Mononuclear cell (primary cell): ENCODE measurements around the gene CELF5. TPM values are rescaled to one million over a fixed set of nuclear protein-coding genes. Genes with fewer than 3 reads are reported as not detected.

Experiments
- H3K27me3 ChIP-seq: 2 replicates; pipeline ENCODE4 v1.6.0; 2011; ENCODE audit warnings: low read length, control low read depth; ENCODE audit not compliant: insufficient read depth
- H3K4me1 ChIP-seq: 2 replicates; pipeline ENCODE4 v1.5.1; 2011; ENCODE audit warnings: mild to moderate bottlenecking, low read length, control low read depth; ENCODE audit not compliant: insufficient read depth
- H3K4me3 ChIP-seq: 2 replicates; pipeline ENCODE4 v1.5.1; 2011; ENCODE audit warnings: mild to moderate bottlenecking, low read length, moderate library complexity
- H3K9me3 ChIP-seq: 2 replicates; pipeline ENCODE4 v1.5.1; 2011; ENCODE audit warnings: low read depth, mild to moderate bottlenecking, control low read depth, low read length
- total RNA-seq: library from RNA; depleted of rRNA; stranded (reverse); fragments of >200 nt; gene quantifications from one replicate; pipeline ENCODE4 v1.2.3, GENCODE V29; 2012

Gene CELF5
- total RNA-seq, 1 donor: not detected

- no peaks in the 10 kb centered on the region for H3K9me3 ChIP-seq
- no peaks in the 10 kb centered on the region for H3K27me3 ChIP-seq
- no peaks in the 10 kb centered on the region for H3K4me1 ChIP-seq
- no peak overlapping the region for H3K4me3 ChIP-seq
Observed at GRCh38 chr19:3239367-3239766, 14.9 kb downstream of the CELF5 start.

GRCh38 chr19:3243819-3244700, 19.6 kb downstream of the CELF5 start:
- Histone ChIP-seq H3K4me1 (no peaks in the 10 kb centered on the region), H3K9me3 (no peaks in the 10 kb centered on the region), H3K27me3 (no peaks in the 10 kb centered on the region), H3K4me3 (no peak overlapping the region)

GRCh38 chr19:3245050-3245449, 20.6 kb downstream of the CELF5 start:
- H3K4me1 ChIP-seq: no peaks in the 10 kb centered on the region
- H3K4me3 ChIP-seq: no peak overlapping the region
- H3K9me3 ChIP-seq: no peaks in the 10 kb centered on the region
- H3K27me3 ChIP-seq: no peaks in the 10 kb centered on the region

GRCh38 chr19:3248728-3249326, 24.4 kb downstream of the CELF5 start:
- Histone ChIP-seq H3K4me3 (no peak overlapping the region), H3K9me3 (no peaks in the 10 kb centered on the region), H3K27me3 (no peaks in the 10 kb centered on the region), H3K4me1 (no peaks in the 10 kb centered on the region)

- H3K4me1 ChIP-seq: no peaks in the 10 kb centered on the region
- no peak overlapping the region for H3K4me3 ChIP-seq
- H3K9me3 ChIP-seq: no peaks in the 10 kb centered on the region
- H3K27me3 ChIP-seq: no peaks in the 10 kb centered on the region
Observed at GRCh38 chr19:3249408-3249807, 24.9 kb downstream of the CELF5 start.

GRCh38 chr19:3250675-3251074, 26.2 kb downstream of the CELF5 start:
- Histone ChIP-seq H3K27me3 (no peaks in the 10 kb centered on the region), H3K9me3 (no peaks in the 10 kb centered on the region), H3K4me3 (no peak overlapping the region), H3K4me1 (no peaks in the 10 kb centered on the region)

- H3K9me3 ChIP-seq: no peaks in the 10 kb centered on the region
- no peak overlapping the region for H3K4me3 ChIP-seq
- H3K4me1 ChIP-seq: no peaks in the 10 kb centered on the region
- H3K27me3 ChIP-seq: no peaks in the 10 kb centered on the region
Observed at GRCh38 chr19:3251229-3251628, 26.8 kb downstream of the CELF5 start.

- Histone ChIP-seq H3K4me3 (no peak overlapping the region), H3K9me3 (no peaks in the 10 kb centered on the region), H3K4me1 (no peaks in the 10 kb centered on the region), H3K27me3 (no peaks in the 10 kb centered on the region)
Observed at GRCh38 chr19:3252650-3253049, 28.2 kb downstream of the CELF5 start.

GRCh38 chr19:3253270-3253669, 28.8 kb downstream of the CELF5 start:
- Histone ChIP-seq H3K4me3 (no peak overlapping the region), H3K27me3 (no peaks in the 10 kb centered on the region), H3K9me3 (no peaks in the 10 kb centered on the region), H3K4me1 (no peaks in the 10 kb centered on the region)

GRCh38 chr19:3254520-3254919, 30.1 kb downstream of the CELF5 start:
- H3K27me3 ChIP-seq: no peaks in the 10 kb centered on the region
- H3K9me3 ChIP-seq: no peaks in the 10 kb centered on the region
- no peak overlapping the region for H3K4me3 ChIP-seq
- no peaks in the 10 kb centered on the region for H3K4me1 ChIP-seq

GRCh38 chr19:3257071-3257470, 32.6 kb downstream of the CELF5 start:
- H3K9me3 ChIP-seq: no peaks in the 10 kb centered on the region
- no peaks in the 10 kb centered on the region for H3K27me3 ChIP-seq
- H3K4me3 ChIP-seq: no peak overlapping the region
- no peaks in the 10 kb centered on the region for H3K4me1 ChIP-seq

- no peak overlapping the region for H3K4me3 ChIP-seq
- H3K4me1 ChIP-seq: no peaks in the 10 kb centered on the region
- no peaks in the 10 kb centered on the region for H3K9me3 ChIP-seq
Observed at GRCh38 chr19:3262362-3262761, 37.9 kb downstream of the CELF5 start.

GRCh38 chr19:3263866-3264265, 39.4 kb downstream of the CELF5 start:
- H3K4me3 ChIP-seq: no peak overlapping the region
- no peaks in the 10 kb centered on the region for H3K9me3 ChIP-seq
- no peaks in the 10 kb centered on the region for H3K4me1 ChIP-seq
- H3K27me3 ChIP-seq: no peaks in the 10 kb centered on the region

More at GRCh38 chr19:3262362-3262761, 37.9 kb downstream of the CELF5 start:
- no peaks in the 10 kb centered on the region for H3K27me3 ChIP-seq

GRCh38 chr19:3265432-3265831, 41.0 kb downstream of the CELF5 start:
- no peaks in the 10 kb centered on the region for H3K4me1 ChIP-seq
- no peak overlapping the region for H3K4me3 ChIP-seq
- H3K9me3 ChIP-seq: no peaks in the 10 kb centered on the region
- H3K27me3 ChIP-seq: peaks cover 11% of the 10 kb centered on the region

- H3K4me1 ChIP-seq: no peaks in the 10 kb centered on the region
- H3K27me3 ChIP-seq: peaks cover 11% of the 10 kb centered on the region
- H3K9me3 ChIP-seq: no peaks in the 10 kb centered on the region
- no peak overlapping the region for H3K4me3 ChIP-seq
Observed at GRCh38 chr19:3266092-3266693, 41.7 kb downstream of the CELF5 start.
